ENCODE data around the gene FARP2. TPM values are rescaled to one million over a fixed set of nuclear protein-coding genes. Genes with fewer than 3 reads are reported as not detected.

Gene FARP2
- total RNA-seq, 1 experiment from 2014 or later: 49.3 TPM

DNA sequence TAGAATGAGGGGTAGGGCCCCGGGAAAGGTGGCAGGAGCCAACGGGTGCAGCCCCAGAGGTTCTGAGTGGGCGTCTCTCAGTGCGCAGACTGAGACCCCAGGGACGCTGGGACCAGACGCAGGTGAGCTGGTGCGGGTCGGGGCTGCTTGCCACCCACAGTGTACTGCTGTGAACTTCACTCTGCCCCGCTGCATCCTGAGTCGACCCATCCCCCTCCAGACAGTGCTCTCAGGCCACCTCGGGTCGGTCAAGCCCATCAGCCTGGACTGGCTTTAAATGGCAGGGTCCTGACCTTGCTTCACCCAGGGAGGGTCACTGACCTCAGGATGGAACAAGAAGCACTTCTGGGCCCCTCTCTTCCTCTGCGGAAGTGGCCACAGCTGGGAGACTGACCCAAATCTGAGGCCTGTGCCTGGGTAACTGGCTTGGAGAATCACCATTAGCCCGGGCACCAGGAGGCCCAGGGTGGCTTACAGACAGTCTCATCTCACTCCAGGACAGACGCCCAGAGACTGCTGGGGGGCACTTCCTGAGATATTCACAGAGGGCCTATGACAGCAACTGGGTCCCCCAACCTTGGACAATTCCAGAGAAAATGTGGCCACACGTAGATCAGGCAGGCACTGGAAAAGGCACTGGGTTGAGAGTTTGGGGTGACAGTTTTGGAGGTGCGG lies 178.8 kb downstream of the FARP2 start:
- no peaks in the 10 kb centered on the region for H3K9me2 ChIP-seq (ENCODE audit: insufficient read depth)
- TF ChIP-seq RAD21 (IDR thresholded peaks at IDR 0.05; ENCODE audit: low read depth): no peak
- no peak for TF ChIP-seq POLR2A (IDR thresholded peaks at IDR 0.05; ENCODE audit: borderline replicate concordance, extremely low read depth, insufficient read depth, insufficient read length)
- no peak for TF ChIP-seq SP1 (IDR thresholded peaks at IDR 0.05; ENCODE audit: low read depth)
- no peak for TF ChIP-seq FOSL1 (IDR thresholded peaks at IDR 0.05; ENCODE audit: low read depth)
- TF ChIP-seq, protein P1, sequence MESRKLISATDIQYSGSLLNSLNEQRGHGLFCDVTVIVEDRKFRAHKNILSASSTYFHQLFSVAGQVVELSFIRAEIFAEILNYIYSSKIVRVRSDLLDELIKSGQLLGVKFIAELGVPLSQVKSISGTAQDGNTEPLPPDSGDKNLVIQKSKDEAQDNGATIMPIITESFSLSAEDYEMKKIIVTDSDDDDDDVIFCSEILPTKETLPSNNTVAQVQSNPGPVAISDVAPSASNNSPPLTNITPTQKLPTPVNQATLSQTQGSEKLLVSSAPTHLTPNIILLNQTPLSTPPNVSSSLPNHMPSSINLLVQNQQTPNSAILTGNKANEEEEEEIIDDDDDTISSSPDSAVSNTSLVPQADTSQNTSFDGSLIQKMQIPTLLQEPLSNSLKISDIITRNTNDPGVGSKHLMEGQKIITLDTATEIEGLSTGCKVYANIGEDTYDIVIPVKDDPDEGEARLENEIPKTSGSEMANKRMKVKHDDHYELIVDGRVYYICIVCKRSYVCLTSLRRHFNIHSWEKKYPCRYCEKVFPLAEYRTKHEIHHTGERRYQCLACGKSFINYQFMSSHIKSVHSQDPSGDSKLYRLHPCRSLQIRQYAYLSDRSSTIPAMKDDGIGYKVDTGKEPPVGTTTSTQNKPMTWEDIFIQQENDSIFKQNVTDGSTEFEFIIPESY (IDR thresholded peaks at IDR 0.05; ENCODE audit: extremely low read depth, insufficient replicate concordance, low read length): no peak
- TF ChIP-seq ZFX (IDR thresholded peaks at IDR 0.05): no peak
- TF ChIP-seq, protein P2, sequence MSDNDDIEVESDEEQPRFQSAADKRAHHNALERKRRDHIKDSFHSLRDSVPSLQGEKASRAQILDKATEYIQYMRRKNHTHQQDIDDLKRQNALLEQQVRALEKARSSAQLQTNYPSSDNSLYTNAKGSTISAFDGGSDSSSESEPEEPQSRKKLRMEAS (IDR thresholded peaks at IDR 0.05): no peak
- no peak overlapping the region for H3K4me2 ChIP-seq (ENCODE audit: low read length)
- H3K27me3 ChIP-seq (ENCODE audit: insufficient read depth, low read length): no peaks in the 10 kb centered on the region
- H3K4me3 ChIP-seq (replicated peaks in 1 of 2; ENCODE audit: low read depth in 1 of 2, low read length in 2 of 2): no peak overlapping the region
- no peak overlapping the region for H3K27ac ChIP-seq (ENCODE audit: low read depth, low read length)
- H2AFZ ChIP-seq (ENCODE audit: low read depth, low read length, poor library complexity, severe bottlenecking): no peak overlapping the region
- BruUV-seq (replicated peaks): no TSS peak
- no peaks in the 10 kb centered on the region for H3K79me2 ChIP-seq (ENCODE audit: insufficient read depth, low read length)
- H3K4me1 ChIP-seq (ENCODE audit: control insufficient read depth in 1 of 2, insufficient read depth in 2 of 2, low read length in 2 of 2): no peaks in the 10 kb centered on the region
- ChIA-PET POLR2A (no interaction called here), CTCF (no interaction called here), RAD21 (ENCODE audit: low non-redundant PET in 1 of 2, low total read pairs in 2 of 2, uncharacterized antibody in 2 of 2, unreplicated experiment in 2 of 2) (no interaction called here)
- no peak overlapping the region for H3K9ac ChIP-seq (ENCODE audit: low read length)
- no peaks in the 10 kb centered on the region for H3K36me3 ChIP-seq (ENCODE audit: control insufficient read depth in 1 of 2, insufficient read depth in 2 of 2, low read length in 2 of 2)
- DNase-seq (ENCODE audit: low read depth, low spot score) (no peak), ATAC-seq (no peak)
- no peaks in the 10 kb centered on the region for H3K9me3 ChIP-seq (ENCODE audit: control insufficient read depth in 1 of 2, insufficient read depth in 1 of 2, low read depth in 1 of 2, low read length in 2 of 2)
- no peaks in the 10 kb centered on the region for H4K20me1 ChIP-seq (ENCODE audit: insufficient read depth)
- intact Hi-C loops (cut with micrococcal nuclease): no loop called here

Data from HCT116 (cell line).